SHP77 treated with DMSO at 0.1 percent for 48 hours (cell line): Measurements from ENCODE around the gene DLGAP3.
"Not testable (repeated sequence)": the region's sequence is repeated elsewhere in the genome, so short reads cannot be mapped to it uniquely, and the experiment has no call there.

ENCODE experiments used
- DNase-seq: peaks from one replicate; lab custom pipeline; 2025; lab: John Stamatoyannopoulos, UW

DLGAP3 gene

GRCh38 chr1:34929497-34929852, at the start of gene DLGAP3:
Gene DLGAP3 (minus strand): TSS chr1:34929650. CDS start chr1:34905383, 24,267 bp downstream.
- no peak for DNase-seq

- no peak for DNase-seq
Measured at GRCh38 chr1:34978921-34979320, 49.5 kb upstream of the DLGAP3 start.

- DNase-seq: no peak
Measured at GRCh38 chr1:34977858-34978257, 48.4 kb upstream of the DLGAP3 start.

GRCh38 chr1:34977210-34977471, 47.7 kb upstream of the DLGAP3 start:
- no peak for DNase-seq

- no peak for DNase-seq
Measured at GRCh38 chr1:34976384-34977209, 47.1 kb upstream of the DLGAP3 start.

GRCh38 chr1:34975771-34976170, 46.3 kb upstream of the DLGAP3 start:
- no peak for DNase-seq

- no peak for DNase-seq
Measured at GRCh38 chr1:34975338-34975737, 45.9 kb upstream of the DLGAP3 start.

GRCh38 chr1:34974626-34975025, 45.2 kb upstream of the DLGAP3 start:
- DNase-seq: no peak

- no peak for DNase-seq
Measured at GRCh38 chr1:34973326-34973725, 43.9 kb upstream of the DLGAP3 start.

- no peak for DNase-seq
Measured at GRCh38 chr1:34970829-34971228, 41.4 kb upstream of the DLGAP3 start.

- DNase-seq: no peak
Measured at GRCh38 chr1:34970220-34970735, 40.8 kb upstream of the DLGAP3 start.

GRCh38 chr1:34968297-34968696, 38.8 kb upstream of the DLGAP3 start:
- not testable (repeated sequence) for DNase-seq

- not testable (repeated sequence) for DNase-seq
Measured at GRCh38 chr1:34967672-34968071, 38.2 kb upstream of the DLGAP3 start.

GRCh38 chr1:34965597-34965996, 36.1 kb upstream of the DLGAP3 start:
- DNase-seq: no peak

- no peak for DNase-seq
Measured at GRCh38 chr1:34950428-34950827, 21.0 kb upstream of the DLGAP3 start.

GRCh38 chr1:34948739-34949138, 19.3 kb upstream of the DLGAP3 start:
- DNase-seq: not testable (repeated sequence)

GRCh38 chr1:34947641-34948314, 18.3 kb upstream of the DLGAP3 start:
- not testable (repeated sequence) for DNase-seq

GRCh38 chr1:34946211-34946610, 16.8 kb upstream of the DLGAP3 start:
- no peak for DNase-seq

GRCh38 chr1:34941798-34942197, 12.3 kb upstream of the DLGAP3 start:
- DNase-seq: not testable (repeated sequence)

GRCh38 chr1:34930702-34931071, 1.2 kb upstream of the DLGAP3 start:
- no peak for DNase-seq

GRCh38 chr1:34929853-34930701, 627 bp upstream of the DLGAP3 start:
- no peak for DNase-seq

- no peak for DNase-seq
Measured at GRCh38 chr1:34928699-34929496, 552 bp downstream of the DLGAP3 start.
